MM.1S (cell line): ENCODE data around the gene ELN.

ENCODE experiments used
- CTCF ChIP-seq: fragments of 300-600 bp; sonication (generic); IDR thresholded peaks from 2 replicates; pipeline ENCODE4 v1.5.1; 2016; ENCODE audit warnings: antibody characterized with exemption, low read length, mixed read lengths
- EZH2 ChIP-seq: fragments of 300-600 bp; sonication (generic); optimal IDR thresholded peaks from 2 replicates; pipeline ENCODE3; 2017; ENCODE audit warnings: low read depth, mild to moderate bottlenecking, antibody characterized with exemption, low read length, mixed read lengths
- EZH2phosphoT487 ChIP-seq: fragments of 300-600 bp; sonication (generic); IDR thresholded peaks from 2 replicates; pipeline ENCODE4 v1.6.1; 2018; ENCODE audit warnings: antibody characterized with exemption, low read length

GRCh38 chr7:73995821-73996511 lies 32.0 kb upstream of the ELN start:
- TF ChIP-seq CTCF: no peak
- no peak for TF ChIP-seq EZH2phosphoT487
- TF ChIP-seq EZH2: no peak
